HTR-8/SVneo (cell line): ENCODE measurements around the gene TSPAN31.
A peak's percentile ranks its signal among the peaks of the same experiment; 100 is the strongest.

Experiments used
- DNase-seq: peaks from one replicate; pipeline ENCODE4 v3.0.0; 2011; ENCODE audit warnings: low spot score, mixed read lengths; ENCODE audit not compliant: insufficient read length
- FAIRE-seq: peaks from 2 replicates; lab custom pipeline; 2011; peaks lifted over from hg19 to GRCh38; lab: Jason Lieb, UNC

The TSPAN31 gene

GRCh38 chr12:57779736-57780135 is 34.9 kb downstream of the TSPAN31 start:
- FAIRE-seq (no peak), DNase-seq (no peak)

GRCh38 chr12:57780284-57780897 is 35.6 kb downstream of the TSPAN31 start:
- FAIRE-seq (no peak), DNase-seq (no peak)

- FAIRE-seq: no peak
- no peak for DNase-seq
Observed at GRCh38 chr12:57781244-57781643, 36.4 kb downstream of the TSPAN31 start.

GRCh38 chr12:57781801-57782200 is 37.0 kb downstream of the TSPAN31 start:
- FAIRE-seq (no peak), DNase-seq (no peak)

GRCh38 chr12:57782243-57782607 is 37.4 kb downstream of the TSPAN31 start:
- FAIRE-seq (no peak), DNase-seq (no peak)

GRCh38 chr12:57782608-57783465 is 38.0 kb downstream of the TSPAN31 start, which contains the start of gene TSFM:
Gene TSFM (plus strand): TSS chr12:57782787. CDS start chr12:57782802, 15 bp downstream.
- DNase-seq: peak; percentile 79

GRCh38 chr12:57783466-57783801 is 38.6 kb downstream of the TSPAN31 start:
- DNase-seq: no peak
- no peak for FAIRE-seq

More at GRCh38 chr12:57782608-57783465, 38.0 kb downstream of the TSPAN31 start, which contains the start of gene TSFM:
- peak; percentile 82 for FAIRE-seq

- DNase-seq: no peak
Observed at GRCh38 chr12:57783861-57784260, 39.0 kb downstream of the TSPAN31 start.

GRCh38 chr12:57793920-57794319 is 49.1 kb downstream of the TSPAN31 start:
- FAIRE-seq (no peak), DNase-seq (peak; percentile 45)

More at GRCh38 chr12:57783861-57784260, 39.0 kb downstream of the TSPAN31 start:
- FAIRE-seq: no peak

- DNase-seq (no peak), FAIRE-seq (no peak)
Observed at GRCh38 chr12:57795354-57795753, 50.5 kb downstream of the TSPAN31 start.

- FAIRE-seq: no peak
Observed at GRCh38 chr12:57796996-57797395, 52.2 kb downstream of the TSPAN31 start.

GRCh38 chr12:57797933-57798332 is 53.1 kb downstream of the TSPAN31 start:
- DNase-seq (no peak), FAIRE-seq (no peak)

More at GRCh38 chr12:57796996-57797395, 52.2 kb downstream of the TSPAN31 start:
- DNase-seq: no peak
